Psoas muscle (tissue), 8 donors: Measurements from ENCODE around the gene PPP2R2D. TPM values are rescaled to one million over a fixed set of nuclear protein-coding genes. Genes with fewer than 3 reads are reported as not detected.

Source experiments
- ATAC-seq, 4 donors: fragments of 200-7000 bp; cut with Tn5 transposase; one replicate each; pipeline ENCODE4 v1.9.1; 2020; ENCODE audit warnings: moderate library complexity in 3 of 4, mild to moderate bottlenecking in 2 of 4
- DNase-seq, 2 donors: peaks; one replicate each; pipeline ENCODE4 v3.0.0-alpha.2; 2020
- H3K27ac ChIP-seq: fragments of 200-600 bp; one replicate; pipeline ENCODE4 v1.8.0; 2022
- H3K27me3 ChIP-seq, 3 donors: fragments of 200-600 bp in 1 of 3; one replicate each; pipeline versions ENCODE4 v1.6.1 to v1.8.0; 2013 to 2022; ENCODE audit warnings: low read length in 2 of 3, mild to moderate bottlenecking in 2 of 3, moderate library complexity in 1 of 3; ENCODE audit not compliant: insufficient read depth in 3 of 3
- H3K36me3 ChIP-seq, 2 donors: fragments of 200-600 bp in 1 of 2; one replicate each; pipeline versions ENCODE4 v1.6.1 to v1.8.0; 2013 to 2022; ENCODE audit warnings: low read depth in 1 of 2, mild to moderate bottlenecking in 1 of 2, moderate library complexity in 1 of 2; ENCODE audit not compliant: insufficient read depth in 1 of 2
- H3K4me1 ChIP-seq: fragments of 200-600 bp; one replicate; pipeline ENCODE4 v1.8.0; 2022
- H3K4me3 ChIP-seq: fragments of 200-600 bp; one replicate; pipeline ENCODE4 v1.8.0; 2022; ENCODE audit warnings: mild to moderate bottlenecking
- H3K9me3 ChIP-seq: fragments of 200-600 bp; one replicate; pipeline ENCODE4 v1.8.0; 2022
- WGBS, 3 donors: extraction: QIAGEN DNeasy Blood & Tissue Kit; methylation state at CpG; one replicate each; pipeline versions ENCODE4 v1.1.6 to v1.1.7; 2013; 5-methylcytosine and 5-hydroxymethylcytosine counted together
- intact Hi-C, 2 donors: fragments of 100-400 bp; cut with DNase I; formaldehyde crosslinking; loops; one replicate each; pipeline versions ENCODE4 v1.11.0 to v1.14.2; 2022
- polyA plus RNA-seq, 3 donors: library from polyadenylated mRNA; stranded (reverse); fragments of 200-250 nt; gene quantifications; one replicate each; pipeline ENCODE4 v1.2.3, GENCODE V29; 2013
- total RNA-seq, 4 donors: library from RNA; stranded (reverse); fragmentation: NEBNext Ultra II Directional in 2 of 4; extraction: Animal tissue kit (Norgen Biotek cat#: 25700) in 2 of 4; gene quantifications; one replicate each; pipeline versions ENCODE4 v1.2.1 to v1.2.4, GENCODE V29; 2021 to 2023
- TF ChIP-seq, protein P1 (sequence below): fragments of 200-600 bp; IDR thresholded peaks from one replicate; pipeline ENCODE4 v1.8.0; 2022; ENCODE audit warnings: antibody characterized with exemption
- donor health status: healthy with polysubstance abuse.
- donor health status: DM: no; HTN: no; CAD: no; lungs with moderate emphysema.
- donor health status: Bipolar disorder and iron deficiency.
- donor health status: healthy.
- donor health status: DM: yes; HTN: yes; CAD: no.
- donor health status: DM: no; HTN: no; CAD: no.
- donor health status: DM: no; HTN: no; CAD: no.
- donor health status: DM: yes; HTN: yes; CAD: no.

PPP2R2D gene
- total and polyA plus RNA-seq, 7 donors: 19.2 to 47.4 (median 25.7) TPM

DNA sequence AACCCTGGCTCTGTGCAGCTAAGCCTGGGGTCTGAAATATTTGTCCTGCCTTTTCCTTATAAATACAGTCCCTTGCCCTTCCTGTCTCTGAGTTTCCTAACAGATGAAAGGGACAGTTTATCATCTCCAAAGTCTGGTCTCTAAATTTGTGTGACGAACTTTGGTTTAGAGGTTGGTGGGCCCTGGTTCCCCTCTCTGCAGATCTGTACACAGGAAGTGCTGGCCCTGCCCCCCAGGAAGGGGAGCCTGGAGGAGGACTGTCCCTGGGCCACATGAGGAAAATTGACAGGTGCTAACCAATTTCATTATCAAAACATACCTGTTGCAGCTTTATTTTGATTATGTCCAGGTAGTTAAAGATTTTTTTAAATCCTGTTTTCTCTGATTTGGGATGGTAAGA, 34.5 kb downstream of the PPP2R2D start:
- H3K36me3 ChIP-seq: peaks cover 0 to 51% of the 10 kb centered on the region in 2 donors
- ATAC-seq: no peak
- no peak for DNase-seq
- H3K27me3 ChIP-seq: no peaks in the 10 kb centered on the region
- TF ChIP-seq, protein P1, sequence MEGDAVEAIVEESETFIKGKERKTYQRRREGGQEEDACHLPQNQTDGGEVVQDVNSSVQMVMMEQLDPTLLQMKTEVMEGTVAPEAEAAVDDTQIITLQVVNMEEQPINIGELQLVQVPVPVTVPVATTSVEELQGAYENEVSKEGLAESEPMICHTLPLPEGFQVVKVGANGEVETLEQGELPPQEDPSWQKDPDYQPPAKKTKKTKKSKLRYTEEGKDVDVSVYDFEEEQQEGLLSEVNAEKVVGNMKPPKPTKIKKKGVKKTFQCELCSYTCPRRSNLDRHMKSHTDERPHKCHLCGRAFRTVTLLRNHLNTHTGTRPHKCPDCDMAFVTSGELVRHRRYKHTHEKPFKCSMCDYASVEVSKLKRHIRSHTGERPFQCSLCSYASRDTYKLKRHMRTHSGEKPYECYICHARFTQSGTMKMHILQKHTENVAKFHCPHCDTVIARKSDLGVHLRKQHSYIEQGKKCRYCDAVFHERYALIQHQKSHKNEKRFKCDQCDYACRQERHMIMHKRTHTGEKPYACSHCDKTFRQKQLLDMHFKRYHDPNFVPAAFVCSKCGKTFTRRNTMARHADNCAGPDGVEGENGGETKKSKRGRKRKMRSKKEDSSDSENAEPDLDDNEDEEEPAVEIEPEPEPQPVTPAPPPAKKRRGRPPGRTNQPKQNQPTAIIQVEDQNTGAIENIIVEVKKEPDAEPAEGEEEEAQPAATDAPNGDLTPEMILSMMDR: no peak
- H3K4me1 ChIP-seq: peaks cover 32% of the 10 kb centered on the region
- WGBS, 3 donors: 54 to 75% (median 60%) methylated on average over 1 of the region's 1 CpG
- no peak overlapping the region for H3K27ac ChIP-seq
- intact Hi-C loops: no loop called here
- no peak overlapping the region for H3K4me3 ChIP-seq
- no peaks in the 10 kb centered on the region for H3K9me3 ChIP-seq

DNA sequence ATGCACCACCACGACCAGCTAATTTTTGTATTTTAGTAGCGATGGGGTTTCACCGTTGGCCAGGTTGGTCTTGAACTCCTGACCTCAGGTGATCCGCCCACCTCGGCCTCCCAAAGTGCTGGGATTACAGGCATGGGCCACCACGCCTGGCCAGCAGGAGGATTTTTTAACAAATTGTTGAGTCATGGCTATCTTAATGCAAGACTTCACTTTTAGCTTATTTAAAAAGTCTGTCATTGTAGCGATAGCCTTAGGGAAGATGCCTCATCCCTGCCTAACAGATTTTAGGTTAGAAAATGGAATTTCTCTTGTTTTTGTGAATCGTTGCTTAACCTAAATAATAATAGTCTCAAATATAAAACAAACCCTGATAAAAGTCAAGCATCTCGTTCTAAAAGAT, 35.5 kb downstream of the PPP2R2D start:
- ATAC-seq (no peak), DNase-seq (no peak)
- no peaks in the 10 kb centered on the region for H3K27me3 ChIP-seq
- H3K36me3 ChIP-seq: peaks cover 0 to 61% of the 10 kb centered on the region in 2 donors
- intact Hi-C loops: no loop called here
- H3K4me3 ChIP-seq: no peak overlapping the region
- WGBS, 3 donors: 90 to 94% (median 94%) methylated on average over 9 of the region's 9 CpGs
- no peak overlapping the region for H3K27ac ChIP-seq
- H3K9me3 ChIP-seq: no peaks in the 10 kb centered on the region
- TF ChIP-seq, protein P1: no peak
- H3K4me1 ChIP-seq: peaks cover 22% of the 10 kb centered on the region

DNA sequence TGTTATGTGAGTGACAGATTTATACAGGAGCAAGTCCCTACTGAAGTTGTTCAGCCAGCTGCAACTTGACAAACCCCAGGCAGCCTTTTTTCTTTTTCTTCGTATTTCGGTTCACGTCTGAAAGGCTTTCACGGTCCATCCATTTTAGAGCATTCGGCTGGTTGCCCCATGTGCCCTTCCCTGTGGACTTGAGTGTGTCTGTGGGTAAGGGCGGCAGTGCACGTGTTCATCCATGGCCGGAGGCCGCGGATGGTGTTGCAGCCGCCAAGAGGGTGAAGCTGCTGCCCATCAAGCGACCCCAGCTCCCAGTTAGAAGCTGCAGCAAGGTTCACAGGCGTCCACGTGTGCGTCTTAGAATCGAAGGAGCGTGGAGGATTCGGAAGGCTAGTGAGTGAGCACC, 35.9 kb downstream of the PPP2R2D start:
- 92 to 95% (median 95%) methylated on average over 18 of the region's 18 CpGs for WGBS, 3 donors
- intact Hi-C loops: no loop called here
- H3K36me3 ChIP-seq: peaks cover 0 to 65% of the 10 kb centered on the region in 2 donors
- no peaks in the 10 kb centered on the region for H3K27me3 ChIP-seq
- H3K4me3 ChIP-seq: no peak overlapping the region
- TF ChIP-seq, protein P1: no peak
- no peak for DNase-seq
- peaks cover 19% of the 10 kb centered on the region for H3K4me1 ChIP-seq
- ATAC-seq: no peak
- H3K9me3 ChIP-seq: no peaks in the 10 kb centered on the region
- H3K27ac ChIP-seq: no peak overlapping the region

DNA sequence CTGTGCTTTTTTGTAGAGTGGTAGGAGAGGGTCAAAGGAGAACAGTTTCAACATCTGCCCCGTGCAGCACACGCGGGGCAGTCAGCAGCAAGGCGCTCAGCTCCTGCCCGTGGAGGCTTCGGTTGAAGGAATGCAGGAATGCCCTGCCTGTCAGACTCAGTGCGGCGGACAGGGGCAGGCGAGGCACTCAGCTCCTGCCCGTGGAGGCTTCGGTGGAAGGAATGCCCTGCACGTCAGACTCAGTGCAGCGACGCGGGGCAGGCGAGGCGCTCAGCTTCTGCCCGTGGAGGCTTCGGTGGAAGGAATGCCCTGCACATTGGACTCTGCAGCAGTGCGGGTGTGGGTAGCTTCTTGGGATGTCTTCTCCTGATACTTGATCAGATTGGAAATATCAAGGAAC, 37.0 kb downstream of the PPP2R2D start:
- TF ChIP-seq, protein P1: no peak
- peak in 1 of 4 donors; percentile 21 for ATAC-seq
- H3K27me3 ChIP-seq: no peaks in the 10 kb centered on the region
- WGBS, 3 donors: 93 to 94% (median 93%) methylated on average over 18 to 20 of the region's 20 CpGs
- intact Hi-C loops: no loop called here
- peaks cover 0 to 70% of the 10 kb centered on the region in 2 donors for H3K36me3 ChIP-seq
- H3K4me1 ChIP-seq: peaks cover 9% of the 10 kb centered on the region
- no peak for DNase-seq
- no peak overlapping the region for H3K27ac ChIP-seq
- no peak overlapping the region for H3K4me3 ChIP-seq
- H3K9me3 ChIP-seq: no peaks in the 10 kb centered on the region

DNA sequence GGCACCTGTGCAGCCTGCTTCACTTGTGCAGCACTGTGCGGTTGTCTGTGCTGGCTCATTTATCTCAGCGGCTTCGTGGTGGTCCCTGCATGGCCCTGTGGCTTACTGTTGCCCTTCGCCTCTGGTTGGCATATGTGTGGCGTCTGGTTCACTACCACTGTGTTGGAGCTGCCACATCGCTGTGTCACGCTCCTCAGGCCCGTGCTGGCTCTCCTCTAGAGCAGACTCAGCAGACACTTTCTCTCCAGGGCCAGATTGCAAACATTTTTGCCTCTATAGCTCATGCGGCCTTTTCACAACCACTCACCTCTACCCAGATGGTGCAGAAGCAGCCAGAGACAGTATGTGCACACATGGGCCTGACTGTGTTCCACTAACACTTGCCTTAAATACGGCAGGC, 37.9 kb downstream of the PPP2R2D start:
- Histone ChIP-seq H3K9me3 (no peaks in the 10 kb centered on the region), H3K27ac (no peak overlapping the region), H3K27me3 (no peaks in the 10 kb centered on the region), H3K4me3 (no peak overlapping the region), H3K36me3 (peaks cover 0 to 75% of the 10 kb centered on the region in 2 donors), H3K4me1 (peaks cover under 1% of the 10 kb centered on the region)
- TF ChIP-seq, protein P1: no peak
- no peak for ATAC-seq
- WGBS, 3 donors: 96 to 98% (median 97%) methylated on average over 10 of the region's 10 CpGs
- DNase-seq: no peak
- intact Hi-C loops: no loop called here
